GM19193 (cell line): ENCODE measurements around the gene BCAN.

Experiments used
- POLR2A ChIP-seq: IDR thresholded peaks from 4 replicates; pipeline ENCODE4 v1.6.1; 2011; ENCODE audit not compliant: insufficient read depth, insufficient read length; ENCODE audit errors: extremely low read depth

Gene BCAN

DNA sequence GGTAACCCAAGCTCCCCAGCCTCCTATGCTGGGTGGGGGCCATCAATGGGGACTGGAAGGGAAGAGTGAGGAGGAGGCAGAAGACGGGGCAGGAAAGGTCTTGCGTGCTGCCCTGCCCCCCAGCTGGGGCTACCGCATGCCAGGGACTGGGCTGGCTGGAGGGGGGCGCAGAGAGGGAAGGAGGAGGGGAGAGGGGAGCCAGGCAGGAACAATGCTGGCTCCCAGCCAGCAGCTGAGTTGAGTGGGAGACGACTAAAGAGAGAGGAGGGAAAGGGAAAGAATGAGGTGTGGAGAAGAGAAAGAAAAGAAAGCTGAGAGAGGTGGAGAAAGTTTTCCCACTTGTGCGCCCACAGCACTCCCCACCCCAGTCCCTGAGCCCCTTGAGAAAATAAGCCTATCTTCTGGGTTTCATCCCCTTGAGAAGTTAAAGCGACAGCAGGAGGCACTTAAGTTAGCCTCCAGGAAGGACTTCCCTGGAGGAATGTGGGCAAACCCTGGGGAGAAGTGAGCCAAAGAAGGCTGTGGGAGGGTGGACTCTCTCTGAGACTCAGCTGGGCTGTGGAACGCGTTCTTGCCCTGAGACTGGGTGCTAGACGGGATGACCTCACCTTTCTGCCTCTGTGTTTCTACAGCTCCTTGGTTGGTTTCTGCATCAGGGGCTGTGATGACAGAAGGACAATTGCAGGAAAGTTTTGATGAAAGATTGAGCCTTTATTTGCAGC is 48.2 kb downstream of the BCAN start:
- no peak for TF ChIP-seq POLR2A

DNA sequence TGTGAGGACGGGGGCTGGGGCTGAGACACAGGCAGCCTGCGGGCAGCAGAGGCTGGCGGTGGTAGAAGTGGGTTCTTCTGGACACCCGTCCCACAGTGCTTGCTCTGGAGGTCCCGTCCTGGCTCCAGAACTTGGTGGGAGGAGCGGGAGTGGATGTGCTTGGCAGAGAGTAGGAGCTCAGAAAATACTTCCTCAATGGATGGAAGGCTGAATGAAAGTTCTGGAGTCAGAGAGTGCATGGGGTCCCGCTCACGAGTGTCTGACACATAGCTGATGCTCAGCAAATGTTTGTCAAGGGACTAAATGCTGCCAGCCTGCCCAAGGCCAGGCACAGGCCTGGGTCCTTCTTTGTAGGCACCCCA is 48.7 kb downstream of the BCAN start:
- no peak for TF ChIP-seq POLR2A

DNA sequence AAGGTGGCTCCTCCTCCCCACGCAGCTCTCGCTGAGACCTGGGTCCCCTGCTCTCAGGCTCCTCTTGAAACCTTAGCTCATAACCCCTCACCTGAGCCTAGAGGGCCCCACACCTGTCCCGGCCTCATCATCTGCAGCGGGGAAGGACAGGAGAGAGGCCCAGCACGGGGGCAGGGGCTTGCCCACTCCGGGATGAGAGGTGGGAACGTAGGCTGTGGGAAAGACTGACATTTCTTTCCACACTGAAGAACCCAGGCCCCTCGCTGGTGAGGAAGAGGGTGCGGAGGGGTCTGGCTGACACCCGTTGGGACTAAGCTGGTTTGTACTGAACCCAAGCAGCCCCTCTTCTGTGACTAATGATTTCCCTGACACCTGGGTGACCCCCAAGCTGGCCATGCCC is 49.3 kb downstream of the BCAN start:
- no peak for TF ChIP-seq POLR2A

DNA sequence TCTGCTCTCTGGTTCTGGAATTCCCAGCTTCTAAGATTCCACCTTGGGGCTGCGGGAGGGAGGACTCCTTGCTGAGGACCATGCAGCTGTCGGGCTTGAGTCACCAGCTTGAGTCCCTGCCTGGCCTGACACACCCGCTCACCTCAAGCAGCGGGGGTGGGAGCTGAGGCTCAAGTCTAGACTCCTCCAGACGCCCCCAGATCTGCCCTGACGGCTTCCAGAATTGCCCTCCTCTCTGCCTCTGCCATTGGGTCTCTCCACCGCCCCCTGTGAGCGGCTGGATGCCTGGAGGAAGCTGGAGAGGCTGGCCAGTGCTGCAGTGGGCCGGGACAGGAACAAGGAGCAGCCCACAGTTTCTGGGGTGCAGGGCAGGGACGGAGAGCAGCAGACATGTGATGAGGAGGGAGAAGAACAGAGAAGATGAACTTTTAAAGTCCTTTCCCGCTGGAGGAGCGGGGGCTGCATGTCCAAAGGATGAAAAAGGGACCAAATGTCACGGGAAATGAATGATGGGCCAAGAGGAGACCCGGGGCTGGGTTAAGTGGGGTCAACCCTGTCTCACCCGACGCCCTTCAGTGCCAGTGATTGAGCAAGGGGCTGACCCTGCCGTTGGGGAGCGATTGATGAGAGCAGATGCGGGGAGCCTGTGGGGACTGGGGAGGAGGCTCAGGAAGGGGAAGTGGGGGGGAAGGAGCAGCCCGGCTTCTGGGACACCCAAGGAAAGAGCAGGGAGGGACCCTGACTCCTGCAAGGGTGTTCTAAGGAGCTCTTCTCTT is 49.9 kb downstream of the BCAN start:
- no peak for TF ChIP-seq POLR2A

DNA sequence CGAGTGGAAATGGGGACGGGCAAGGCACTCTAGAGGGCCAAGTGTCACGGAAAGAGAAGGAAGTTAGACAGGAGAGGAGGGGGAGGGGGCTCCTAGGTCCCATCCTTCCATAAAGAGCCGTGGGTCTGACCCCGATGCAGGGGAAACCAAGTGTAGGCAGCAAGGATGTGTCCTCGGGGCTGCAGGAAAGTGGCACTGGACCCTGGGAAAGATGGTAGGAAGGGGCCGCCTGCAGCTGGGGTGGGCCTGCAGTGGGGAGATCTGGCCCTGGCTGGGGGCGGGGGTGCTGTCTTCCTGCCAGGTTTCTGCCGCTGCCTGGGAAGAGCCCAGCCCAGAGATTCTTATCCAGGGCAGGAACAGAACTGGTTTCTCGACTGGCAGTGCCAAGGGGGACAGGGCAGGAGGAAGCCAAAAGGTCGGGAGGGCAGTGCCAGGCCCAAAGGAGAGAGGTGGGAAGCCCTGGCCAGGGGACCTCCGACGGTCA is 50.6 kb downstream of the BCAN start:
- TF ChIP-seq POLR2A, result no peak

DNA sequence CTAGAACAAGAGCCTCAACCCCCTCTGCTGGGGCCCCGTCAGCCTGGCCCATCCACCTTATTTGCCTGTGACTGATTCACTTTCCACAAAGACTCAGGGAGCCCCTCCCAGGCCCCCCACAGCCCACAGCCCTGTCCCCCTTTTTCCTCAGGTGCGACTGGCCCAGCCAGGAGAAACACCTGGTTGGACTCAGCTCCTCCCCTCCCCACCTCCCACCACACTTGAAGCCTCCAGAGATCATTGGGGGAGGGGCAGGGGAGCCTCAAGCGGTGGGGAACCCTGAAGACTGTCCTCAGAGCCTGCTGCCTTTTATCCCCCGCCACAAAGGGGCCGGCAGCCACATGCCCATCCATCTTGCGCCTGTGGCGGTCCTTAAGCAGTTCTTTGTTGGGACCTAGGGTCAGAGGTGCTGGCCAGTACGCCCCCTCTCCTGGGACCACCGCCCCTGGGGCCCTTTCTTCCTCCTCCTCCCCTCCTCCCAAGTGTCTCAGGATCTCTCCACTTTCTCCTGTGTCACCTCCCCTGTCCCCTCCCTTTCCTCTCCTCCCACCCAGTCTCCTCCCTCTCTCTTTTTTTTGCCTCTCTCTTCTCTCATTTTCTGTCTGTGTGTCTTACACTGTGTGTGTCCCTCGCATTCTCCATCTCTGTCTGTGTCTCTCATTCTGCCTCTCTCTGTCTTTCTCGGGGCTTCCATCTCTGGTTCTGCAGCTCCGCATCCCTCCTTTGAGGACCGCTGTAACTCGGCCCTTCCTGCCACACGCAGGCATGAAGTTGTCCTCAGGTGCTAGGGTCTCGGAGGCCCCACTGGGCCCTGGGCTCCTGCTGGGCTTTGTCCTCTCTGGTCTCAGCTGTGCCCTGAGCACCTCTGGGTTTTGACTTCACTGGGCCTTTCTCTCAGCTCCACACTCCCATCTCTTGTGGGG is 51.3 kb downstream of the BCAN start:
- TF ChIP-seq POLR2A, result no peak

DNA sequence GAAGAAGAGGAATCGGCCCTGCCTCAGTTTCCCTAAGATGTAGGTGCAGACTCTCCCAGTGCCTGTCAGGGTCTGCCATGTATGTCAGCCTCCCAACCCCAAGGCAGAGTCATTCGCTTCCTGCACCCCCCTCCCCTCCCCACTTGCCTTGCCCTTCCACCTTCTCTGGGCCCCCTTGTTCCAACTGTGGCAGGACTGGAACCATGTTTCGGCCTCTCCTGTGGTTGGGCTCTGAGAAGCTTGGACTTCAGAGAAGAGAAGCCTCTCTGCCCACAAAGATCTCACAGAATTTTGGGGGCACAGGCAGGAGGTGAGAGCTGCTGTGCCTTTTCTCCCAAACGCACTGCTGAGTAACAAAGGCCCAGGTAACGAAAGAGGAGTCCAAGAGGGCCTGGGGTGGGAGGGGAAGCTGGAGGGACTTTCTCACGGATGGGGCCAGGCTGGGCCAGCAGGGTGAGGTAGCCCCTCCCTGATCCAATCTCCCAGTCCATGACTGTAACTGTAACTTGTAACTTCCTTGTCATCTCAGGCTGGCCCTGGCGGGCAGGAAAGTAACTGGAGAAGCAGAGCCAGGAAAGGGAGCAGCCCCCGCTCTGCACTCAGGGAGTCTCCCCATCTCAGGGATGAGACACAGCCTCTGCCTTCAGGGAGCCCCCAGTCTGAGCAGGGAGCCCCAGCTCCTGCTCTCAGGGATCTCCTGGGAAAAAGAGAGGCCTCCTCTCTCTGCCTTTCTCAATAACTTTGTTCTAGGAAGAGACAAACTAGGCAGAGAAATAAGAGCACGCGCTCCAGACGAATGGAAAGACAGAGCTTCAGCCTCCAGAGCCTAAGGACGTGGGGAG is 52.2 kb downstream of the BCAN start:
- no peak for TF ChIP-seq POLR2A

DNA sequence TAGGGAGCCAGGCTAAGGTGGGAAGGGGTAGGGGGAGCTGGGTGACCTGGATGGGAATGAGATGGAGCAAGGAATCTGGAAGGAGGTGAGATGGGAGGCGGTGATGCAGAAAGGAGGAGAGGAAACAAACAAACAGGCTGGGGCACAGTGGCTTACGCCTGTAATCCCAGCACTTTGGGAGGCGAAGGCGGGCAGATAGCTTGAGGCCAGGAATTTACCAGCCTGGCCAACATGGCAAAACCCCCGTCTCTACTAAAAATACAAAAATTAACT is 52.7 kb downstream of the BCAN start:
- TF ChIP-seq POLR2A, result no peak

DNA sequence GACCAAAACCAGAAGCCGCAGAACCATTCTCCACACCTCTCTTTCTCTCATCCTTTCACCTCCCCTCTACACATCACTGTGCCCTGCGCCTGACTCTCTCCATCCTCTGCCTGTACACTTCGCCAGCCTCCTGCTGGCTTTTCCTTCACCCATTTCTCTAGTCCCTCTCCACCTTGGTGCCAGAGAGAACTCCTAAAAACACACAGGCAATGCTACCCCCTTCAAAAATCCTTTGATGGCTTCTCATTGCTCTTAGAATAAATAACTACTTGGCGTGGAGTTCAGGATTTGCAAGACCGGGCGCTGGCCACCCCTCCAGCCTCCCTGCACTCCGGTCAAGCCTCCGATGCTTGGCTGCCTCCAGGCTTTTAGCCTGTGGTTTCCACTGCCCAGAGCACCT is 54.8 kb downstream of the BCAN start:
- no peak for TF ChIP-seq POLR2A

DNA sequence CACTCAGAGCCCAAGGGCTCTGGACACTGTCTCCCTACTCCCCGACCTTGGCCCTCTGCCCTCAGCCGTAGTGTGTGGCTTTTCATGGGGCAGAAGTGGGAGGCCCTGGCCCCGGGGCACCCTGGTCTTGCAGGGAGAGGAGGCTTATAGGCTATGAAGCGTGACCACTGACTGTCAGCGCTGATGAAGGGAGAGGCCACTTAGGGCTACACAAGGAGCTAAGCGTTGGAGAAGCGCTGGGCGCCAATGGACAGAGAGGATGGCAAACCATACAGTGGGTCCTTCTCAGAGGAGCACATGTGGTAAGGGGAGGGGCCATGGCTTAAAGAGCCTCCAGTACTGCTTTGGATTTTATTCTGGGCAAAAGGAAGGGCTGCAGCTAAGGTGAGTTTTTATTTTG is 55.6 kb downstream of the BCAN start:
- TF ChIP-seq POLR2A, result no peak

DNA sequence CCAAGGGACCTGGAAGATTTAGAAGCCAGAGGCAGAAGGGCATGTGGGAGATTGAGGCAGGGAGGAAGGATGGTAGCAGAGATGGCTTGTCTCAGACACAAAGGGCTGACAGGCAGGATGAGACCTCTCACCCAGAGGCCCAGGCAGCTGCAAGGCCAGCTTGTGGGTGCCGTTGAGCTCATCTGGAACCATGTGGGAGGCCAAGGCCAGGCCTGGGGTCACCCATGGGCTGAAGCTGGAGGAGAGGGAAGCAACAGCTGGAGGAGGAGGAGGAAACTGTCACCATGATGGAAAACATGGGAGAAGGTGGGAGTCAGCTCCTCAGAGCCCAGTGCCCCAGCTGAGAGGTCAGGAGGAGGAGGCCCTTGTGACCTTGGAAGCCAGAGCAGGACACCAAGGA is 57.1 kb downstream of the BCAN start:
- no peak for TF ChIP-seq POLR2A

DNA sequence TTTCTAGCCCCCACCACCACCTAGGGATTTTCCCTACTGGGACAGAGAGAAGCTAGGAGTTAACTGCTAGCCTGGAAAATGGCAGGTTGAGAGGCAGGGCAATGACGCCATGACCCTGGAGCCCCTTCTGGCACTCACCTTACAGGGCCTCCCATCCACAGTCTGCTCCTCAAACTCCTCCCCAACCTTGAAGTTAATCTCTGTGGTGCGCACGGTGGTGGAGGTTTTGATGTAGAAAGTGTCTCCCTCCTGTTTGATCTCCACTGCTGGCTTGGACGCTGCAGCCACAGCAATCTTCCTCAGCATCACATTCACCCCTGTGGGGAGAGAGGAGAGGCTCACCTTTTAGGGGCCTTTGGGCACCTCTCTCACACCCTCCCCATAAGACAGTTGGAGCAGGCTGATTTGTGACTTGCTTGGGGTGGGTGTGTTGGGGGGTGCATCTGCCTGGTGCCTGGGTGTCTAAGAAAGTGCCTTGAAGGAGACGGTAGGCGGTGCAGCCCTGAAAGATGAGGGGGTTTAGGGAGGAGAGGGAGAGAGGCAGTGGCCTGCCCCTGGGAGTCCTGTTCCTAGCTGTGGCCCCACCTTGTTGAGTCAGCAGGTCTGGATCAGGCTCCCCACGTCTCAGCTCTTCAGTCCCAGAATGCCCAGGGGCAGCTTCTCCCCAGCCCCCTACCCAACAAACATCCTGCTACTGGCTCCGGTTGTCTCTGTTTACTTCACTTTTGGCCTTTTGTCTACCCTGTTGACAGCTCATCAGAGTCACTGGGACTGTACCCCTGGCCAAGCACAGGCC is 59.0 kb downstream of the BCAN start:
- TF ChIP-seq POLR2A, result no peak

DNA sequence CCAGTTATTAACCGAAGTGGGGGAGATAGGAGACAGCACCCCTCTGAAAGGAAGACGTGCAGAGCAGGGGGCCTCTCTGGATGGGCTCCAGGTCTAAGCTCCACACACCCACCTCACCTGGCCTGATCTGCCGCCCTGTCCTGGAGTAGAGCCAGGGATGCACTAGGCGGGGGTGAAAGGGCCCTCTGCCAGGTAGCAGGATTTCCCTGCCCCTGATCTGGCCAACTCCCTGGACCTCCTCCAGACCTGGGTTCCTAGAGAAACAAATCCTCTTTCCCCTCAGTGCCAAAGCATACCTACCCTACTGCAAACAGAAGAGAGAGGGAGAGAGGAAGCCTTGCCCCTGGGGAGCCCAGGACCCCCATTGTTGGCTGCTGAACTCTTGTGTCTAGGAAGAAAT is 61.4 kb downstream of the BCAN start:
- no peak for TF ChIP-seq POLR2A

DNA sequence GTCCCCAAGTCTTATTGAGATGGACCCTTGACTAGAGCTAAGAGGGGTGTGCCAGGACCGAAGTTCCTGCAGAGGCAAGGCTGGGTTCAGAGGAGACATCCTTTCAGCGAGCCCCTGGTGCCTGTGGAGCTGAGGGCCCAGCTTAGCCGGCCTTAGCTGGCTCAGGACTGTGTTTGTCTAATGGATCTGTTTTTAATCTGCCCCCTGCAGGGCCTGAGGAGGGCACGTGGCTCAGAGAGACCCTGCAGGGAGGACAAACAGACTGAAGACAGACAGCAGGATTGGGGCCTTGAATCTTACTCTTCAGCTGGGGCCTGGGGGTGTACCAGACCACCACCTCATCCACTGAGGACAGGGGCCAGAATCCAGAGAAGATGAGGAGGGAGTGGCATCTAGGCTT is 61.8 kb downstream of the BCAN start:
- TF ChIP-seq POLR2A, result no peak
